Neuronal stem cell (in vitro differentiated cells): ENCODE data around the gene FDXR.

Experiments
- DNase-seq: peaks from one replicate; pipeline ENCODE4 v3.0.0-alpha.2; 2013; ENCODE audit warnings: low spot score
- H2AFZ ChIP-seq: one replicate; pipeline ENCODE4 v1.6.1; 2013; ENCODE audit warnings: mild to moderate bottlenecking, low read length, inconsistent platforms
- H2AK5ac ChIP-seq: 2 replicates; pipeline ENCODE4 v1.6.1; 2013; ENCODE audit warnings: low read depth, mild to moderate bottlenecking, inconsistent platforms, low read length, moderate library complexity, mixed read lengths
- H2BK120ac ChIP-seq: 2 replicates; pipeline ENCODE4 v1.6.1; 2013; ENCODE audit warnings: low read depth, mild to moderate bottlenecking, inconsistent platforms, low read length, moderate library complexity, mixed read lengths
- H2BK12ac ChIP-seq: one replicate; pipeline ENCODE4 v1.6.1; 2013; ENCODE audit warnings: low read length, inconsistent platforms
- H2BK15ac ChIP-seq: 2 replicates; pipeline ENCODE4 v1.6.1; 2013; ENCODE audit warnings: mild to moderate bottlenecking, low read length, inconsistent platforms, mixed read lengths
- H2BK5ac ChIP-seq: one replicate; pipeline ENCODE4 v1.6.1; 2013; ENCODE audit warnings: inconsistent platforms, mild to moderate bottlenecking, low read length, moderate library complexity
- H3K14ac ChIP-seq: one replicate; pipeline ENCODE4 v1.6.1; 2013; ENCODE audit warnings: low read length, inconsistent platforms
- H3K18ac ChIP-seq: 2 replicates; pipeline ENCODE4 v1.6.1; 2013; ENCODE audit warnings: low read length, inconsistent platforms
- H3K23ac ChIP-seq: 2 replicates; pipeline ENCODE4 v1.6.1; 2013; ENCODE audit warnings: low read depth, mild to moderate bottlenecking, mixed read lengths, low read length, inconsistent platforms; ENCODE audit not compliant: poor library complexity
- H3K27ac ChIP-seq: replicated peaks from 3 replicates; pipeline ENCODE4 v1.5.1; 2013; ENCODE audit warnings: low read length, inconsistent platforms
- H3K27me3 ChIP-seq, 3 experiments: 2 replicates each; pipeline ENCODE4 v1.6.1; 2013; ENCODE audit warnings: low read length in 3 of 3, mild to moderate bottlenecking in 2 of 3, inconsistent platforms in 1 of 3, low read depth in 1 of 3, mixed read lengths in 1 of 3, moderate library complexity in 1 of 3; ENCODE audit not compliant: control insufficient read depth in 3 of 3, insufficient read depth in 3 of 3
- H3K36me3 ChIP-seq, 2 donors: replicated peaks in 1 of 2; 2 replicates each; pipeline ENCODE4 v1.6.1; 2013; ENCODE audit warnings: low read length in 2 of 2; ENCODE audit not compliant: control insufficient read depth in 2 of 2, insufficient read depth in 2 of 2
- H3K4ac ChIP-seq: 2 replicates; pipeline ENCODE4 v1.6.1; 2013; ENCODE audit warnings: inconsistent platforms, mild to moderate bottlenecking, low read length, moderate library complexity
- H3K4me1 ChIP-seq, 2 donors: 1 replicate in 1 of 2; 2 replicates in 1 of 2; pipeline ENCODE4 v1.6.1; 2013; ENCODE audit warnings: low read length in 2 of 2, low read depth in 1 of 2; ENCODE audit not compliant: control insufficient read depth in 2 of 2, insufficient read depth in 1 of 2
- H3K4me2 ChIP-seq: one replicate; pipeline ENCODE4 v1.6.1; 2013; ENCODE audit warnings: mild to moderate bottlenecking, low read length, inconsistent platforms; ENCODE audit not compliant: insufficient read depth, poor library complexity, severe bottlenecking
- H3K4me3 ChIP-seq, 2 donors: 2 replicates each; pipeline ENCODE4 v1.5.1; 2013; ENCODE audit warnings: low read length in 2 of 2, mild to moderate bottlenecking in 2 of 2, inconsistent platforms in 1 of 2, moderate library complexity in 1 of 2
- H3K79me1 ChIP-seq: one replicate; pipeline ENCODE4 v1.6.1; 2013; ENCODE audit warnings: low read depth, mild to moderate bottlenecking, inconsistent platforms, low read length, moderate library complexity
- H3K9ac ChIP-seq: one replicate; pipeline ENCODE4 v1.6.1; 2013; ENCODE audit warnings: mild to moderate bottlenecking, low read depth, low read length, inconsistent platforms; ENCODE audit not compliant: poor library complexity
- H3K9me3 ChIP-seq, 2 donors: replicated peaks in 1 of 2; 2 replicates each; pipeline versions ENCODE3 to v1.6.1; 2013; ENCODE audit warnings: low read length in 2 of 2, mild to moderate bottlenecking in 2 of 2, inconsistent platforms in 1 of 2, low read depth in 1 of 2, mixed read lengths in 1 of 2, moderate library complexity in 1 of 2; ENCODE audit not compliant: control insufficient read depth in 2 of 2, insufficient read depth in 1 of 2
- H4K8ac ChIP-seq: one replicate; pipeline ENCODE4 v1.6.1; 2013; ENCODE audit warnings: low read depth, mild to moderate bottlenecking, inconsistent platforms, low read length, moderate library complexity
- H4K91ac ChIP-seq: one replicate; pipeline ENCODE4 v1.6.1; 2013; ENCODE audit warnings: low read length, low read depth, mild to moderate bottlenecking, inconsistent platforms; ENCODE audit not compliant: poor library complexity
- WGBS, 2 donors: extraction: QIAGEN DNeasy Blood & Tissue Kit; methylation state at CpG; one replicate each; pipeline ENCODE4 v1.1.7; 2013; ENCODE audit warnings: missing lambda C conversion rate in 2 of 2, mixed read lengths in 1 of 2; ENCODE audit not compliant: insufficient read length in 2 of 2, insufficient replicate concordance in 1 of 2; ENCODE audit errors: extremely low coverage in 2 of 2; 5-methylcytosine and 5-hydroxymethylcytosine counted together

Gene FDXR

GRCh38 chr17:74850914-74851313, 21.9 kb downstream of the FDXR start:
- H3K4me3 ChIP-seq = no peak overlapping the region
- H3K4ac ChIP-seq = no peak overlapping the region
- H2BK12ac ChIP-seq = no peak overlapping the region
- no peak overlapping the region for H4K91ac ChIP-seq
- no peak overlapping the region for H2BK120ac ChIP-seq
- H4K8ac ChIP-seq = no peak overlapping the region
- H2BK5ac ChIP-seq = no peak overlapping the region
- H3K23ac ChIP-seq = no peak overlapping the region
- H3K18ac ChIP-seq = no peak overlapping the region
- no peaks in the 10 kb centered on the region for H3K36me3 ChIP-seq
- H3K9me3 ChIP-seq = peaks cover 0 to 2% of the 10 kb centered on the region in 2 donors
- H2BK15ac ChIP-seq = no peak overlapping the region
- H3K9ac ChIP-seq = no peak overlapping the region
- H2AK5ac ChIP-seq = no peak overlapping the region
- H3K4me2 ChIP-seq = no peak overlapping the region
- no peak overlapping the region for H3K14ac ChIP-seq
- no peak overlapping the region for H2AFZ ChIP-seq
- peaks cover 0 to 63% (median 61%) of the 10 kb centered on the region in 3 experiments for H3K27me3 ChIP-seq
- WGBS, 2 donors = no CpG with 5 or more reads among the region's 3 CpGs
- DNase-seq = no peak
- peaks cover 3% of the 10 kb centered on the region for H3K79me1 ChIP-seq
- H3K27ac ChIP-seq = no peak overlapping the region
- H3K4me1 ChIP-seq = peaks cover 4 to 6% of the 10 kb centered on the region in 2 donors

- no peak overlapping the region for H2AFZ ChIP-seq
- no peak overlapping the region for H3K27ac ChIP-seq
- peak overlapping the region; percentile 4 for H3K9ac ChIP-seq
- H2BK120ac ChIP-seq = peak overlapping the region; percentile 8
- peaks cover 4 to 6% of the 10 kb centered on the region in 2 donors for H3K4me1 ChIP-seq
- H3K14ac ChIP-seq = peak overlapping the region; percentile 56
- no peak overlapping the region for H4K8ac ChIP-seq
- H3K9me3 ChIP-seq = peaks cover 0 to 2% of the 10 kb centered on the region in 2 donors
- H4K91ac ChIP-seq = peak overlapping the region; percentile 12
- no peaks in the 10 kb centered on the region for H3K36me3 ChIP-seq
- peak overlapping the region; percentile 71 for H3K18ac ChIP-seq
- H3K23ac ChIP-seq = peak overlapping the region; percentile 55
- peaks cover 0 to 60% (median 57%) of the 10 kb centered on the region in 3 experiments for H3K27me3 ChIP-seq
- peaks cover 3% of the 10 kb centered on the region for H3K79me1 ChIP-seq
- WGBS, 2 donors = no CpG with 5 or more reads among the region's 17 CpGs
- no peak overlapping the region for H2BK12ac ChIP-seq
- no peak overlapping the region for H3K4me2 ChIP-seq
- H2BK5ac ChIP-seq = no peak overlapping the region
- DNase-seq = no peak
- H2BK15ac ChIP-seq = peak overlapping the region; percentile 49
- H3K4ac ChIP-seq = no peak overlapping the region
- H2AK5ac ChIP-seq = peak overlapping the region; percentile 81
- H3K4me3 ChIP-seq = no peak overlapping the region
These were observed 22.5 kb downstream of the FDXR start for GRCh38 chr17:74850310-74850709.

- Histone ChIP-seq H3K36me3 (no peaks in the 10 kb centered on the region), H3K9ac (no peak overlapping the region), H3K4ac (no peak overlapping the region), H3K4me2 (no peak overlapping the region), H2BK120ac (no peak overlapping the region), H3K14ac (no peak overlapping the region), H2BK12ac (no peak overlapping the region), H2AFZ (no peak overlapping the region), H3K27me3 (peaks cover 0 to 55% (median 44%) of the 10 kb centered on the region in 3 experiments), H3K27ac (no peak overlapping the region), H2BK5ac (peak overlapping the region; percentile 13), H3K18ac (peak overlapping the region; percentile 57), H3K4me3 (no peak overlapping the region), H3K79me1 (peaks cover under 1% of the 10 kb centered on the region), H4K8ac (no peak overlapping the region), H3K9me3 (peaks cover 0 to 2% of the 10 kb centered on the region in 2 donors), H2AK5ac (peak overlapping the region; percentile 37), H3K23ac (no peak overlapping the region), H2BK15ac (no peak overlapping the region), H4K91ac (no peak overlapping the region), H3K4me1 (peaks cover 4 to 6% of the 10 kb centered on the region in 2 donors)
- DNase-seq = no peak
- WGBS, 2 donors = no CpG with 5 or more reads among the region's 9 CpGs
These were observed 24.0 kb downstream of the FDXR start for GRCh38 chr17:74848656-74849399.

GRCh38 chr17:74846621-74847020, 26.2 kb downstream of the FDXR start:
- Histone ChIP-seq H3K27ac (no peak overlapping the region), H2BK12ac (no peak overlapping the region), H3K4me2 (no peak overlapping the region), H3K4me1 (peaks cover 1 to 2% of the 10 kb centered on the region in 2 donors), H2AK5ac (no peak overlapping the region), H4K91ac (no peak overlapping the region), H3K4me3 (no peak overlapping the region), H3K18ac (no peak overlapping the region), H3K14ac (peak overlapping the region; percentile 47), H2BK120ac (no peak overlapping the region), H3K27me3 (peaks cover 4 to 55% (median 37%) of the 10 kb centered on the region in 3 experiments), H3K4ac (no peak overlapping the region), H2BK5ac (no peak overlapping the region), H3K23ac (no peak overlapping the region), H4K8ac (no peak overlapping the region), H3K36me3 (no peaks in the 10 kb centered on the region), H2AFZ (no peak overlapping the region), H3K79me1 (peaks cover 2% of the 10 kb centered on the region), H3K9me3 (peaks cover 0 to 2% of the 10 kb centered on the region in 2 donors), H2BK15ac (no peak overlapping the region), H3K9ac (no peak overlapping the region)
- no CpG with 5 or more reads among the region's 16 CpGs for WGBS, 2 donors
- DNase-seq = no peak
